Glutamatergic neuron (in vitro differentiated cells): ENCODE data around the gene CDH4. TPM values are rescaled to one million over a fixed set of nuclear protein-coding genes. Genes with fewer than 3 reads are reported as not detected.

Experiments used
- DNase-seq: peaks from one replicate; pipeline ENCODE4 v3.0.0; 2022
- H3K27ac Mint-ChIP-seq: one replicate; pipeline ENCODE4 v1.8.0; 2020; ENCODE audit warnings: mild to moderate bottlenecking, mixed read lengths, inconsistent platforms; ENCODE audit not compliant: unreplicated experiment
- H3K27me3 Mint-ChIP-seq: one replicate; pipeline ENCODE4 v1.8.0; 2020; ENCODE audit warnings: mild to moderate bottlenecking, moderate library complexity, mixed read lengths, inconsistent platforms; ENCODE audit not compliant: unreplicated experiment
- H3K36me3 Mint-ChIP-seq: one replicate; pipeline ENCODE4 v1.8.0; 2020; ENCODE audit warnings: mild to moderate bottlenecking, mixed read lengths, inconsistent platforms; ENCODE audit not compliant: unreplicated experiment
- H3K4me1 Mint-ChIP-seq: one replicate; pipeline ENCODE4 v1.8.0; 2020; ENCODE audit warnings: mild to moderate bottlenecking, low read depth, mixed read lengths, inconsistent platforms; ENCODE audit not compliant: unreplicated experiment
- H3K4me3 Mint-ChIP-seq: one replicate; pipeline ENCODE4 v1.8.0; 2020; ENCODE audit warnings: mild to moderate bottlenecking, mixed read lengths, inconsistent platforms; ENCODE audit not compliant: unreplicated experiment
- H3K9me3 Mint-ChIP-seq: one replicate; pipeline ENCODE4 v1.8.0; 2020; ENCODE audit warnings: mild to moderate bottlenecking, moderate library complexity, mixed read lengths, inconsistent platforms; ENCODE audit not compliant: unreplicated experiment
- total RNA-seq: library from RNA; stranded (reverse); fragmentation: NEBNext Ultra II Directional; extraction: Animal tissue kit (Norgen Biotek cat#: 25700); gene quantifications from one replicate; pipeline ENCODE4 v1.2.1, GENCODE V29; 2021; ENCODE audit not compliant: unreplicated experiment
- TF ChIP-seq, protein P1 (sequence below): fragments of 200-600 bp; sonication (generic); IDR thresholded peaks from one replicate; pipeline ENCODE4 v1.5.0; 2021; ENCODE audit not compliant: partially characterized antibody, unreplicated experiment

The CDH4 gene
- total RNA-seq, 1 donor from 2014 or later, result 1.2 TPM

DNA sequence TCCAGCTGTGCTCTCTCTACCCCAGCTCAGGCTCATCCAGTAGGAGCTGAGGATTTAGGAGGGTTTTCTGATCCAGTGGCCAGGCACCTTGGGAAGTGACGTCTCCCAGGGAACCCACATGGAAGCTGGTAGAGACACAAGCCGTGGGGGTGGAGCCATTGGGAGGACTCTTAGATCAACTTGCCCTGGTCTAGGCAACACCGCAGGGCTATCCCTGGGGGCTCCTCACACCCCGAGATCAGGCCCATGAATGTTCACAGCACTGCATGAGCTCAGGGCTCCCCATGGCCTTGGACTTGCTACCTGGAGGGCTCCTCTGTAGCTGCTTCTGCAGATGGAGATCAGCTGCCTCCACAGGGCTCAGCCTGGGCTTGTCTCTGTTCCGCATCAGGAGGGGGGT, 112.1 kb downstream of the CDH4 start:
- peaks cover 4% of the 10 kb centered on the region for H3K4me1 Mint-ChIP-seq
- H3K27me3 Mint-ChIP-seq, result peaks cover 6% of the 10 kb centered on the region
- peaks cover 13% of the 10 kb centered on the region for H3K9me3 Mint-ChIP-seq
- H3K27ac Mint-ChIP-seq, result no peak overlapping the region
- DNase-seq, result no peak
- H3K36me3 Mint-ChIP-seq, result peaks cover 17% of the 10 kb centered on the region
- no peak overlapping the region for H3K4me3 Mint-ChIP-seq
- TF ChIP-seq, protein P1, sequence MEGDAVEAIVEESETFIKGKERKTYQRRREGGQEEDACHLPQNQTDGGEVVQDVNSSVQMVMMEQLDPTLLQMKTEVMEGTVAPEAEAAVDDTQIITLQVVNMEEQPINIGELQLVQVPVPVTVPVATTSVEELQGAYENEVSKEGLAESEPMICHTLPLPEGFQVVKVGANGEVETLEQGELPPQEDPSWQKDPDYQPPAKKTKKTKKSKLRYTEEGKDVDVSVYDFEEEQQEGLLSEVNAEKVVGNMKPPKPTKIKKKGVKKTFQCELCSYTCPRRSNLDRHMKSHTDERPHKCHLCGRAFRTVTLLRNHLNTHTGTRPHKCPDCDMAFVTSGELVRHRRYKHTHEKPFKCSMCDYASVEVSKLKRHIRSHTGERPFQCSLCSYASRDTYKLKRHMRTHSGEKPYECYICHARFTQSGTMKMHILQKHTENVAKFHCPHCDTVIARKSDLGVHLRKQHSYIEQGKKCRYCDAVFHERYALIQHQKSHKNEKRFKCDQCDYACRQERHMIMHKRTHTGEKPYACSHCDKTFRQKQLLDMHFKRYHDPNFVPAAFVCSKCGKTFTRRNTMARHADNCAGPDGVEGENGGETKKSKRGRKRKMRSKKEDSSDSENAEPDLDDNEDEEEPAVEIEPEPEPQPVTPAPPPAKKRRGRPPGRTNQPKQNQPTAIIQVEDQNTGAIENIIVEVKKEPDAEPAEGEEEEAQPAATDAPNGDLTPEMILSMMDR, result no peak

DNA sequence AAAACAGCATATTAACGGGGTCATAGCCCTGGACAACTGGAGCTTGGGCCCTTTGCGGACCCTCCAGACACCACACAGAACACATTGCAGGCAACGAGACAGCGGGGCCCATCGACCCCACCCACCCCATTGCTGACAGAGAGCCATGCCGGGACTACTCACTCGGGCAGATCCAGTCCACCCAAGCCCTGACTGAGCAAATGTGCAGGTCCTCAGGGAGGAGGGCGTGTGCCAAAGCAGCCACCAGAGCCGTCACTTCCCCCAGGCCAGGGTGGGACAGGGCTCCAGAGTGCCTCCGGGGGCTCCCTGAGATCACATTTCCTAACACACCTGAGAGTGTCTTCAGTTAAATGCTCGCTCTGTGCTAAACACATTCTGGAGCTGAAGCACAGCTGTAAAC, 114.9 kb downstream of the CDH4 start:
- DNase-seq, result no peak
- H3K27ac Mint-ChIP-seq, result no peak overlapping the region
- peaks cover 17% of the 10 kb centered on the region for H3K36me3 Mint-ChIP-seq
- no peak overlapping the region for H3K4me3 Mint-ChIP-seq
- H3K9me3 Mint-ChIP-seq, result peaks cover 15% of the 10 kb centered on the region
- TF ChIP-seq, protein P1, result no peak
- peaks cover 3% of the 10 kb centered on the region for H3K27me3 Mint-ChIP-seq
- peaks cover 9% of the 10 kb centered on the region for H3K4me1 Mint-ChIP-seq

DNA sequence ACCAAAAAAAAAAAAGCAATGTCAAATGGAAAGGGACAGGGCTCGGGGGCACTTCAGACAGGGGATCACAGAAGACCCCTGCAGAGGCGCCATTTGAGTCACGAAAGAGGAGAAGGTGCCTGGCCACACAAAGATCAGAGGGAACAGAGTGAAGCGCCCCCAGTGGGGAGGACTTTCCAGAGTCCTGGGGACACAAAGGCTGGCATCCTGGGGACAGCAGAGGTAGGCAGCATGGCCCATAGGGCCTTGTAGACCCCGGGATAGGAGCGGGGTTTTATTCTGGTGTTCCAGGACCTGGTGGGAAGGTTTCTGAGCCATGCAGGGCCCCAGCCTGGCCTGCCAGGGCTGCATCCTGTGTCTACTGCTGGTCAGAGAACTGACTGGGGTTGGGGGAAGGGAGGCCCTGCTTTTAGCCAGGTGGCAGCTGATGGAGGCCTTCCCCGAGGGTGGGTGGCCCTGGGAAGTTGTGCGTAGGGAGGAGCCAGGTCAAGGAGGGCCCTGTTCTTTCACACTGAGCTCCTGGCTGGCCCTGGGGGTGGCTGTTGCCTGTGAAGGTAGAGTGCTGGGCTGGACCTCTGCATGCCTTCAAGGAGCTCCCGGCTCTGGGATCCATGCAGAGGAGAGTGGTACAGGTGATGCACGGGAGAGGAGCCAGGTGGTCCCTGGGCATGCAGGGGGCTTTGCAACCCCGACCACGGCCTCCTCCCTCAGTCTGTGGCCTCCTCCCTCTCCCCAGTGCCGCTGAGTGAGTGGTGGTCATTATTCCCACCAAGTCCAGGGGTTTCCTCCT, 117.9 kb downstream of the CDH4 start:
- no peaks in the 10 kb centered on the region for H3K27me3 Mint-ChIP-seq
- H3K9me3 Mint-ChIP-seq, result peaks cover 11% of the 10 kb centered on the region
- peaks cover 9% of the 10 kb centered on the region for H3K4me1 Mint-ChIP-seq
- TF ChIP-seq, protein P1, result no peak
- DNase-seq, result no peak
- H3K36me3 Mint-ChIP-seq, result peaks cover 16% of the 10 kb centered on the region
- no peak overlapping the region for H3K4me3 Mint-ChIP-seq
- H3K27ac Mint-ChIP-seq, result no peak overlapping the region

DNA sequence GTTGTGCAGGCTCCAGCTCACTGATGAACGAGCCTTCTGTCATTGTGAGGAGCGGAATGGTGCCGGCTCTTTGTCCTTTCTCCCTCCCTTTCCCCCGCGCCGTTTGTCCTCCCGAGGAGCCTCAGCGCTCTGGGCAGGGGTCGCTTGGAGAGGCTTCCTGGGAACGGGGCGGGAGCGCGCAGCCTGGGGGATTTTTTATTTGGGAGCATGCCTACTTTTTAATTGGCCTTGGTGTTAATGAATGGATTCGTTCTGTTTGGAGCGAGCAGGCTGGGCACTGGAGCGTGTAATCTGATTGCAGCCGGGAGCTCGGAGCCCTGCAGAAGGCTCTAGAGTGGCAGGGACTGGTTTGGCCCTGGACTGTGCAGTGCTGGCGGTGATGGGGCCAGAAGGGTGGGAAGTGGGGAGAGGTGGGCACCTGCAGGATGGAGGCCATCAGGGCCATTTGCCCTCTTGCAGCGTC, 118.8 kb downstream of the CDH4 start:
- Mint-ChIP-seq H3K27me3 (no peaks in the 10 kb centered on the region), H3K9me3 (peaks cover 7% of the 10 kb centered on the region), H3K27ac (peak overlapping the region; percentile 68), H3K4me1 (peaks cover 9% of the 10 kb centered on the region), H3K36me3 (peaks cover 7% of the 10 kb centered on the region), H3K4me3 (no peak overlapping the region)
- TF ChIP-seq, protein P1, result no peak
- peak; percentile 51 for DNase-seq

DNA sequence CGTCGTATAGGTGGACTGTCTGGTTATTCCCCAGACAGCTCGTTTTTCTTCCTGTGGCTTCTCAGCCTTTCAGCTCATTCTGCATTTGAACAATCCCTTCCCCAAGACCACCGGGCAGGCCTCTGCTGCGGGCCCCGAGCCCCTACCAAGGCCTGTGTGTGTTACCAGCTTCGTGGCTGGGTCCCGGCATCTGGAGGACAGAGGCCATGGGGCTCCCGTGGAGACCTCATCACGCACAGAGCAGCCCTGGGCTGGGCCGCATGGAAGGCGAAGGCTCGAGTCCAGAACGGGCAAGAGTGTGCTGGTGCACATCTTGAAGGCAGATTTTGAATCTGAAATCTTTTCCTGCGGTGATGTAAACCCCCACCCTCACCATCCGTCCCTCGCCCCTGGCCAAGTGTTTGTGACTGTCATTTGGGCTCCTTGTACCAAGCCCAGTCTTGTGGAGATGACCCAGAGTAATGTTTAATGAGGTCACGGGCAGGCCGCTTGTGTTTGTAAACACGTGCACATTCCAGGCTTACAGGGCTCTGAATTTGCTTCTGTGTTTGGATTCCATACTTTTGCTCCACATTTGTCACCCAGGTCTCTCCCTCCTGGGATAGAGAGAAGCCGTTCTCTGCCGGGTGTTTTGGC, 119.6 kb downstream of the CDH4 start:
- TF ChIP-seq, protein P1, result no peak
- DNase-seq, result no peak
- Mint-ChIP-seq H3K27ac (no peak overlapping the region), H3K4me1 (peaks cover 9% of the 10 kb centered on the region), H3K4me3 (no peak overlapping the region), H3K36me3 (no peaks in the 10 kb centered on the region), H3K9me3 (peaks cover 3% of the 10 kb centered on the region), H3K27me3 (no peaks in the 10 kb centered on the region)
